GM23338 (cell line): ENCODE results near the gene C5orf58.

Experiments
- CREB1 ChIP-seq: fragments of 250-450 bp; sonication (Bioruptor Pico); IDR thresholded peaks from 2 replicates; pipeline ENCODE4 v1.5.0; 2020; ENCODE audit warnings: low read depth, mild to moderate bottlenecking, moderate library complexity
- EZH2 ChIP-seq: fragments of 200-600 bp; sonication (generic); IDR thresholded peaks from one replicate; pipeline ENCODE4 v1.8.0; 2017; ENCODE audit warnings: antibody characterized with exemption, mild to moderate bottlenecking, low read depth; ENCODE audit not compliant: unreplicated experiment
- TF ChIP-seq, protein P1 (sequence below), 2 experiments: fragments of 200-600 bp in 1 of 2; sonication (generic) in 1 of 2; conservative IDR thresholded peaks; 2 replicates each; pipeline versions ENCODE4 v1.5.1 to v1.6.1; 2016 to 2017; ENCODE audit warnings: antibody characterized with exemption in 2 of 2, low read depth in 2 of 2, mild to moderate bottlenecking in 2 of 2, moderate library complexity in 1 of 2

DNA sequence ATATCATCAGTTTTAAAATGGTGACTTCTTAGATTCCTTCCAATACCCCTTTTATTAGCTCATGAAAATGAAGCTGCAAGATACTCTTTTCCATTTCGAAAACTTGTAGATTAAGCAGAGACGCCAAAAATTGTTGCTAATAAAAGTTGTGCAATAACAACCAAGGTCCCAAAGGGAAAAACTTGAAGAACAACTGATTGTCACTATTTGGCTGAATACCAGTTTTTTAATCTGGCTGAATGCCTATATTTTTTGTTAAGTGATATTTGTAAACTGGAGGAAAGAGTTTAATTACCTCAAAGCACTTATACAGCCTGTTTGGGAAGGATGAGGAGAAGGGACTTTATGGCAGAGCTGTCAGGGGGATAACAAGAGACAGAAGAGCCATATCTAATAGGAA is 14.6 kb downstream of the C5orf58 start:
- TF ChIP-seq EZH2 (no peak), CREB1 (CRISPR knock-in tag) (no peak)
- TF ChIP-seq, protein P1, sequence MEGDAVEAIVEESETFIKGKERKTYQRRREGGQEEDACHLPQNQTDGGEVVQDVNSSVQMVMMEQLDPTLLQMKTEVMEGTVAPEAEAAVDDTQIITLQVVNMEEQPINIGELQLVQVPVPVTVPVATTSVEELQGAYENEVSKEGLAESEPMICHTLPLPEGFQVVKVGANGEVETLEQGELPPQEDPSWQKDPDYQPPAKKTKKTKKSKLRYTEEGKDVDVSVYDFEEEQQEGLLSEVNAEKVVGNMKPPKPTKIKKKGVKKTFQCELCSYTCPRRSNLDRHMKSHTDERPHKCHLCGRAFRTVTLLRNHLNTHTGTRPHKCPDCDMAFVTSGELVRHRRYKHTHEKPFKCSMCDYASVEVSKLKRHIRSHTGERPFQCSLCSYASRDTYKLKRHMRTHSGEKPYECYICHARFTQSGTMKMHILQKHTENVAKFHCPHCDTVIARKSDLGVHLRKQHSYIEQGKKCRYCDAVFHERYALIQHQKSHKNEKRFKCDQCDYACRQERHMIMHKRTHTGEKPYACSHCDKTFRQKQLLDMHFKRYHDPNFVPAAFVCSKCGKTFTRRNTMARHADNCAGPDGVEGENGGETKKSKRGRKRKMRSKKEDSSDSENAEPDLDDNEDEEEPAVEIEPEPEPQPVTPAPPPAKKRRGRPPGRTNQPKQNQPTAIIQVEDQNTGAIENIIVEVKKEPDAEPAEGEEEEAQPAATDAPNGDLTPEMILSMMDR (conservative IDR thresholded peaks at IDR 0.05; ENCODE audit: low read depth in 2 of 2): no peak
